GM18517 (cell line): ENCODE data around the gene TMEM178A.
"Not testable (repeated sequence)": the region's sequence is repeated elsewhere in the genome, so short reads cannot be mapped to it uniquely, and the experiment has no call there.

ENCODE experiments used
- ATAC-seq: cut with Tn5 transposase; IDR thresholded peaks from one replicate; pipeline ENCODE4 v1.9.1; 2021; ENCODE audit warnings: mild to moderate bottlenecking, moderate library complexity; ENCODE audit not compliant: unreplicated experiment

The TMEM178A gene

GRCh38 chr2:39708003-39708402 is 42.3 kb downstream of the TMEM178A start:
- ATAC-seq: no peak

GRCh38 chr2:39710807-39711206 is 45.1 kb downstream of the TMEM178A start:
- no peak for ATAC-seq

DNA sequence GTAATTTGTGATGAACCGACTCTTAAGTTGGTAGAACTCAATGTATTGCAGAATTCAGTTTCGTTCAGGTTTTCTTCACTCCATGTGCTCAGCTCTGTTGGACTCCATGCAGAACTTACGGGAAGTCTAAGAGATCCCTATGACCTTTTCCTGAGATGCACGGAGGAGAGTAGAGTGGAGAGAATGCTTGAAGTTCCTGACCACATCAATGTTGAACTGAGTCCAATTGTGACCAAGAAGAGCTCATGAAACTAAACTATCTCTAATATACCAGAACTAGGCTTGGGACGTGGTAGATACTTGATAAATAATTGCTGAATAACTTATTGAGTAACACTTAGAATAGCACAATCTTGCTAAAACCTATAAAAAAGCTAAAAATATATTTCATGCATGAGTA is 47.2 kb downstream of the TMEM178A start:
- no peak for ATAC-seq

GRCh38 chr2:39715095-39715494 is 49.4 kb downstream of the TMEM178A start:
- ATAC-seq: no peak

GRCh38 chr2:39715822-39716221 is 50.1 kb downstream of the TMEM178A start:
- ATAC-seq: no peak

- no peak for ATAC-seq
These were observed 51.4 kb downstream of the TMEM178A start for GRCh38 chr2:39717067-39717466.

- ATAC-seq: no peak
These were observed 52.8 kb downstream of the TMEM178A start for GRCh38 chr2:39718483-39718882.

DNA sequence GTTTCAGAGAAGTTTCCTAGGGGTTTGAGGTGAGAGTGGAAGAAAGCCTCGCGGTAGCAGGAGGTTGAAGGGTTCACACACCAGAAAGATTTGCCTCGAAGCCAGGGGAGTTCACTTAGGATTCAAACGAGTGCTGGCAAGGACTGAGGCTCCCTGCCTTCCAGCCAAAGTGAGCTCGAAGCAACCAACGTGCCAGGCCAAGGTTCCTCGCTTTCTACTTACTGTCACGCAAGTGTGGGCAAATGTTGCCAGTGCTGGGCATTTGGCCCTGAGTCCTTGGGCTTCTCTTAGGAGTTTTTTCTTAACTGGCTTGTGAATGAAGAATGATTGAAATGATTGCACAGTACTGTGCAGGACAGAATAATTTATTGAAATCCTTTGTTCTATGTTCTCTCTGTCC is 53.6 kb downstream of the TMEM178A start:
- no peak for ATAC-seq

GRCh38 chr2:39720970-39721369 is 55.3 kb downstream of the TMEM178A start:
- ATAC-seq: no peak

GRCh38 chr2:39723497-39723896 is 57.8 kb downstream of the TMEM178A start:
- ATAC-seq: no peak

DNA sequence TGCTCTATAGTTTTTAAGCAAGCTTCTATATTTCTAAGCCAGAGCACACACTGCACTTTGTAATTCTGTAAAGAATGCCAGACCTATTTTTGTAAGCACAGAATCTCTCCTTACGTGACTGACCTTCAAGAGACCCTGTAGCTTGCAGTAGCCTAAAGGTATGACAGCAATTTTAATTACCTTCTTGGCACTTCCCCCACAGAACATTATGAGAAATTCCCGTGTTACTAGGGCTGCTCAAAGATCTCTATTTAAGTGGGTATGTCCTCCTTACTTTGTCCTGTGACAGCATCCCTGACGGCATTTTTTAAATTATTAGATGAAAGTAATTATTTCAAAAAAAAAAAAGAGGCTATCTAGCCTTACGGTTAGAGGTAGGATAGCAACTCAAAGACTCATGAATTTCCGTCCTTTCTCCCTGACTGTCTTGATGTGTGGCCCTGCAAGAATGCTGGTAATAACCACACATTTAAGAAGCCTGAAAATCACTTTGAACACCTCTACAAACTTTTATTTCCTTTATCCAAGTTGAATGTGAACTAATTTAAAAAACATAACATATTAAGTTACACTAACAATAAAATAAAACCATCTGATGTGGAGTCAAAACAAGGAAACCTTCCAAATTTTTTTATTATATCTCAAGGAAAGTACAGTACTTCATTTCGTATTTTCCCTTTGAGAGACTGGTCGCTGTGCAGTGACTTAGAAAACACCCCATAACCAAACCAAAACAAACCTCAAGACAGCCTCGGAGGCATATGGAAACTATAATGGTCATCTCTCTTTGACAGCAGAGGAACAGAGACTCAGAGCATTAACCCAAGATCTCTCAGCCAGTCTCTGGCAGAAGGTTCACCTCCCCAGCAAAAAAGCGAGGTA is 58.5 kb downstream of the TMEM178A start:
- ATAC-seq: no peak

GRCh38 chr2:39724828-39725144 is 59.1 kb downstream of the TMEM178A start:
- no peak for ATAC-seq

DNA sequence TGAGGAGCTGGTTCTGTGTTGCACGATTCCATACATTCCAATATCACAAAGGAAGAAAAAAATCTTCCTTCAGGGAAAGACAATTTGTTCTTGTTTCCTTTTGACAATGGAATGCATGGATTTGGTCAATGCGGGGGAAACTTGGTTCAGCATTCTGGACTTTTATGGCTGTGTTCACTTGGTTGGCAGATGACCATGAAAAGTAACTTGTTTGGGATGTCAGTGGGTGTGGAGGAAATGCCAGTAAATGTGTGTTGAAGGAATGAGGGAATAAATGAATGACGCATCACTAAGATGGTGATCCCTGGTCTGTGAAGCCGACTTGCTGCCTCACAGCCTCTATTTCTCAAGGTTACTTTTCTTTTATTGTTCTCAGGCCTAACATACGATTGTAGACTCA is 59.7 kb downstream of the TMEM178A start:
- no peak for ATAC-seq

DNA sequence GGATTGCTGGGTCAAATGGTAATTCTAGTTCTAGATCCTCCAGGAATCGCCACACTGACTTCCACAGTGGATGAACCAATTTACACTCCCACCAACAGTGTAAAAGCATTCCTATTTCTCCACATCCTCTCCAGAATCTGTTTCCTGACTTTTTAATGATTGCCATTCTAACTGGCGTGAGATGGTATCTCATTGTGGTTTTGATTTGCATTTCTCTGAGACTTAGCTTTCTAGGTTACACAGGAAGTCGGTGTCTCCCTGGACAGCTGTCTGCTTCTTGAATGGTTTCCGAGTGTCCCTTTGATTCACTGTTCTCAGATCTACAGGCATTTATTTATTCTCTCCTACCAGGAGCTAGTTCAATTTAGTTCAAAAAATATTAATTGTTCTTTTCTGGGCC is 62.4 kb downstream of the TMEM178A start:
- not testable (repeated sequence) for ATAC-seq

DNA sequence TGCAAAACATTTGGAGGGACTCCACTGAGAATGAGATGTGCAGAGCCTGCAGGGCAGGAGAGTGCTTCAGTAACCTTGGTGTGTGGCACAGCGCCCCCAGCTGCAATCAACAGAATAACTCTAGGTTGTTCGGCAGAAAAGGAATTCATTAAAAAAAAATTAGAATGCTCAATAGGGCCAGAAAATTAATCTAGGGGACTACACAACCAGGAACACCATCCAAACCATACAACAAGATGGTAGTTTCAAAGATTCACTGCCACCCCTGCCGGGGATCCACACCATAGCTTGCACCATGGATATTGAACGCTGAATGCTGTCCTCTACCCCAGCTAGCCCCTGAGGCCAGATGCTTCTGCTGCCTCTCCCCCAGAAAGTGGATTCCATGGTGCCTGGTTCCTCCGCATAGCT is 63.2 kb downstream of the TMEM178A start:
- ATAC-seq: peak; percentile 61

GRCh38 chr2:39730276-39730675 is 64.6 kb downstream of the TMEM178A start:
- no peak for ATAC-seq

DNA sequence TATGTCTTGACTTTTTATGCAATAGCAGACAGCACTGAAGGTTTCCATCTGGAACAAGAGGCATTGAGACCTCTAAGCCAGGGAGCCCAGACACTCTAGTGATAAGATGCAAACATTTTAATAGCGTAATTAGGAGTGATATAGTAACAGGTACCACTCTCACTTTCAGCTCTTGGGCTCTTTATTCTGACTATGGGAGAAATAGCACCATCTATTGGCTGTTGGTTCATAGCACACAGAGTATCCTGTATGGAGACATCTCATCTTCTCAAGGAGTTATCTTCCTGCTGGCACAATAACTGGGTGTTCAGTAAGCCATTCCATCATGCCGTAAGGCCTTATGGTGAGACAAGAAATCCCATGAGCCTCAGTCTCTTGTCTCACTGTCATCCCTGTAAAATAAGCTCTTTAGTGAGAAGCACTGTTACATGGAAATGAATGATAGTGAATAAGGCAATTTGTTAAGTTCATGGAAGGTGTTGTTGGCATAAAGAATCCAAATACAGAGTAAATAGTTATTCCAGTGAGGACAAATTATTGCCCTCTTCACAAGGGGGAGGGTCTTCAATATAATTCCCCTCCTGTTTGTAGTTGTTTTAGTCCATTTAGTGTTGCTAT is 65.1 kb downstream of the TMEM178A start:
- peak; percentile 49 for ATAC-seq

DNA sequence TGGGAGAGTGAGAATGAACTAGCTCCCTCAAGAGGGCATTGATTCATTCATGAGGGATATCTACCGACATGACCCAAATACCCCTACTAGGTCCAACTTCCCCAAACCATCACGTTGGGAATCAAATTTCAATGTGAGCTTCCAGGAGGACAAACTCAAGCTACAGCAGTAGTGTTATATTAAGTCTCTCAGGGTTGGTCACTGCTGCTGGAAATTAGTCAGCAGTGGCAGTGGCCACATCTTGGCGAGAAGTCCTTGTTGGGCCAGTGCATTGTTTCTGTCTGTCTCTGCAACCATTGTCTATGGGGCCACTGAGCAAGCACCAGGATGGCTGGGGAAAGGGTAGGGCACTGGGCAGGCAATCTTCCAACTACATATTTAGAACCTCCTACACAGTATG is 65.8 kb downstream of the TMEM178A start:
- no peak for ATAC-seq

- ATAC-seq: no peak
These were observed 66.8 kb downstream of the TMEM178A start for GRCh38 chr2:39732482-39732881.

DNA sequence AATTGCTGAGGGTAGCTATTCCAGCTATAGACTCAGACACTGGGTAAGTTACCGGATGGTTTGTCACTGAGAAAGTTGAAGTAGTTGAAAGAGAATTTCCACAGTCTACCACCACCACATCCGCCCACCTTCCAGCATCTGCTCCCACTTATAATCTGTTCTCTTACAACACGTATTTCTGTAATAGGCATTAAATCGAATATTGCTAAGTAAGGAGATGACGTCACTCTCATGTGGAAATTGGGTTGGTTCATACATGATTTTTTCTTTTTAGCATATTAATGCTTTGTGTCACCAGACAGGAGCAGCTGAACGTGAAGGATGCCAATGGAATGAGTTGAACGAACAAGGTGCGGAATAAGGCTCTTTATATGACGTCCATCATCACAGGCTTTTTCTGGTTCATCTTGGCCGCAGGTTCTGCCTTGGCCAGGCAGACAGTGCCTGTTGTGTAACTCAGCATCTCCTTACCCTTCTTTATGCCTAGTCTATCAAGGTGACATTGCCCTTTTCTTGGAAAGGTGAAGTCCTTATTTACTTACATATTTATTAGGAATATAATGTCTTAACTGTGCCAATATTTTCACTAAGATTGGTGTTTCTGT is 67.5 kb downstream of the TMEM178A start:
- no peak for ATAC-seq

DNA sequence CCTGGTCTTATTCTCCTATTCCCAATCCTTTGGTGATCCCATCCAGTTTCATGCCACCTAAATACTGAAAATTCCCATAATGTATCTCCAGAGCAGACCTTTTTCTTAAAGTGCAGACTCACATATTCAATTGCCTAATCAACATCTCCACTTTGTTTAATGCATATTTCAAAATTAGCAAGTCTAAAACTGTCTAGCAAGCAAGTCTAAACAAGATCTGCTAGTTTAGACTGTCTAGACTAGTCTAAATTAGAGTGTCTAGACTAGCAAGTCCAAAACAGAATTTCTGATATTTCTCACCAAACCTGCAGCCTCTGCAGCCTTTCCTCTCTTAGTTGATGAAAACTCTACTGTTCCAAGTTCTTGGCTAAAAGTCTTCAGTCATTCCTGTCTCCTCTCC is 68.7 kb downstream of the TMEM178A start:
- ATAC-seq: no peak

GRCh38 chr2:39735648-39736047 is 69.9 kb downstream of the TMEM178A start:
- no peak for ATAC-seq
